HPDE6-E6E7 (cell line): ENCODE data around the gene CATSPERZ.

ENCODE experiments used
- DNase-seq: peaks from one replicate; pipeline ENCODE4 v3.0.0; 2011; ENCODE audit warnings: missing footprints; ENCODE audit errors: extremely low spot score

Gene CATSPERZ

GRCh38 chr11:64284962-64285884, 14.9 kb upstream of the CATSPERZ start, which contains the start of gene GPR137:
Gene GPR137, plus strand, starts transcription at chr11:64285848. Its CDS starts 677 bp downstream, at chr11:64286525.
- peak; percentile 72 for DNase-seq

GRCh38 chr11:64285885-64286800, 14.0 kb upstream of the CATSPERZ start:
- no peak for DNase-seq

- no peak for DNase-seq
Measured at GRCh38 chr11:64286801-64287159, 13.4 kb upstream of the CATSPERZ start.

GRCh38 chr11:64287676-64288352, 12.3 kb upstream of the CATSPERZ start:
- DNase-seq: no peak

- no peak for DNase-seq
Measured at GRCh38 chr11:64288353-64288750, 11.8 kb upstream of the CATSPERZ start.

- no peak for DNase-seq
Measured at GRCh38 chr11:64289002-64289564, 11.1 kb upstream of the CATSPERZ start.

- DNase-seq: no peak
Measured at GRCh38 chr11:64290352-64291261, 9.6 kb upstream of the CATSPERZ start.

GRCh38 chr11:64291262-64291751, 8.9 kb upstream of the CATSPERZ start, which contains the start of gene KCNK4:
Gene KCNK4, plus strand, starts transcription at chr11:64291302. Its CDS starts 1,717 bp downstream, at chr11:64293019.
- DNase-seq: no peak

GRCh38 chr11:64291752-64292459, 8.3 kb upstream of the CATSPERZ start:
- DNase-seq: no peak

GRCh38 chr11:64292460-64293254, 7.5 kb upstream of the CATSPERZ start:
- DNase-seq: no peak

GRCh38 chr11:64294774-64295173, 5.4 kb upstream of the CATSPERZ start:
- no peak for DNase-seq

- no peak for DNase-seq
Measured at GRCh38 chr11:64295760-64296159, 4.4 kb upstream of the CATSPERZ start.

- no peak for DNase-seq
Measured at GRCh38 chr11:64296236-64296635, 3.9 kb upstream of the CATSPERZ start.

GRCh38 chr11:64296830-64297698, 3.1 kb upstream of the CATSPERZ start:
- no peak for DNase-seq

- DNase-seq: no peak
Measured at GRCh38 chr11:64297699-64298358, 2.3 kb upstream of the CATSPERZ start.

GRCh38 chr11:64298966-64299846, 952 bp upstream of the CATSPERZ start:
- no peak for DNase-seq
